Measurements from ENCODE around the gene LIPC. TPM values are rescaled to one million over a fixed set of nuclear protein-coding genes. Genes with fewer than 3 reads are reported as not detected.

Gene LIPC
- total RNA-seq, 1 experiment from 2014 or later, result not detected

DNA sequence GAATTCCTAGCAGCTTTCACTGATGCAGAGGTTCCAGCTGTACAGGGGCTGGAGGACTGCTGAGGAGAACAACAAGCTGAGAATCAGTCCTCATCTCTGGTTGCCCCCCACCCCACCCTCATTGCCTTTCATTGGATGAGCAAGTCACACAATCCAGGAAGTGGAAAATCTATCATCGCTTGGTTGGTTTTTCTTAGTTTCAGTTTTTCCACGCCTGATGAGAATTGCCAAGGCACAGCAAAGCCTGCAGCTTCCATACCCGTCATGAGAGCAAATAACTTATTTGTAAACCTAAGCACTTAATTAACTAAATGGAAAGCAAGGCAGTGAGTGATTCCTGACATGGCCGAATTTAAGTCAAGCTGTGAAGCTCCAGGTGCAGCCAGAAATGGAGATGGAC lies 21.4 kb upstream of the LIPC start:
- H2AFZ ChIP-seq (ENCODE audit: low read depth, low read length, poor library complexity, severe bottlenecking), result no peak overlapping the region
- ChIA-PET RAD21 (ENCODE audit: low non-redundant PET in 1 of 2, low total read pairs in 2 of 2, uncharacterized antibody in 2 of 2, unreplicated experiment in 2 of 2) (no interaction called here), CTCF (no interaction called here), POLR2A (no interaction called here)
- H3K4me3 ChIP-seq (replicated peaks in 1 of 2; ENCODE audit: low read depth in 1 of 2, low read length in 2 of 2), result no peak overlapping the region
- no peaks in the 10 kb centered on the region for H3K4me1 ChIP-seq (ENCODE audit: control insufficient read depth in 1 of 2, insufficient read depth in 2 of 2, low read length in 2 of 2)
- TF ChIP-seq ZNF274 (IDR thresholded peaks at IDR 0.05; ENCODE audit: low read depth, low read length), result no peak
- TF ChIP-seq, protein P1, sequence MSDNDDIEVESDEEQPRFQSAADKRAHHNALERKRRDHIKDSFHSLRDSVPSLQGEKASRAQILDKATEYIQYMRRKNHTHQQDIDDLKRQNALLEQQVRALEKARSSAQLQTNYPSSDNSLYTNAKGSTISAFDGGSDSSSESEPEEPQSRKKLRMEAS (IDR thresholded peaks at IDR 0.05), result no peak
- no peak for TF ChIP-seq EZH2 (IDR thresholded peaks at IDR 0.05)
- intact Hi-C loops (cut with micrococcal nuclease), result no loop called here
- no peaks in the 10 kb centered on the region for H3K9me3 ChIP-seq (ENCODE audit: control insufficient read depth in 1 of 2, insufficient read depth in 1 of 2, low read depth in 1 of 2, low read length in 2 of 2)
- H3K27me3 ChIP-seq (ENCODE audit: insufficient read depth, low read length), result no peaks in the 10 kb centered on the region
- no peaks in the 10 kb centered on the region for H3K79me2 ChIP-seq (ENCODE audit: insufficient read depth, low read length)
- no peak for DNase-seq (ENCODE audit: low read depth, low spot score)
- H3K9me2 ChIP-seq (ENCODE audit: insufficient read depth), result no peaks in the 10 kb centered on the region
- no peak overlapping the region for H3K4me2 ChIP-seq (ENCODE audit: low read length)
- BruUV-seq (replicated peaks), result no TSS peak
- no peaks in the 10 kb centered on the region for H3K36me3 ChIP-seq (ENCODE audit: control insufficient read depth in 1 of 2, insufficient read depth in 2 of 2, low read length in 2 of 2)
- ATAC-seq, result no peak
- H3K27ac ChIP-seq (ENCODE audit: low read depth, low read length), result no peak overlapping the region
- no peaks in the 10 kb centered on the region for H4K20me1 ChIP-seq (ENCODE audit: insufficient read depth)
- H3K9ac ChIP-seq (ENCODE audit: low read length), result no peak overlapping the region

DNA sequence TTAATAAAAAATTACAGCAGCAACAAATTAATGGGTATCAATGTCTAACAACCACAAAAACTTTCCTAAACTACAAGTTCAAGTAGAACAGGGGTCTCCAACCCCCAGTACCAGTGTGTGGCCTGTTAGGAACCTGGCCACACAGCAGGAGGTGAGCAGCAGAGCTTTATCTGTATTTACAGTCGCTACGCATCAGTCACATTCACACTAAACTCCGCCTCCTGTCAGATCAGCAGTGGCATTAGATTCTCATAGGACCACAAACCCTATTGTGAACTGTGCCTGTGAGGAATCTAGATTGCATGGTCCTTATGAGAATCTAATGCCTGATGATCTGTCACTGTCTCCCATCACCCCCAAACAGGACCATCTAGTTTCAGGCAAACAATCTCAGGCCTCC lies 18.5 kb upstream of the LIPC start:
- TF ChIP-seq SP1 (IDR thresholded peaks at IDR 0.05; ENCODE audit: low read depth) (no peak), POLR2AphosphoS5 (IDR thresholded peaks at IDR 0.05; ENCODE audit: low read depth, low read length) (no peak), CBX3 (IDR thresholded peaks at IDR 0.05; ENCODE audit: low read depth) (no peak), ELF1 (IDR thresholded peaks at IDR 0.05; ENCODE audit: borderline replicate concordance, low read depth) (no peak), FOSL1 (IDR thresholded peaks at IDR 0.05; ENCODE audit: low read depth) (no peak), ZFX (IDR thresholded peaks at IDR 0.05) (no peak)

More for the DNA sequence above, 18.5 kb upstream of the LIPC start:
- Histone ChIP-seq H3K4me2 (ENCODE audit: low read length) (no peak overlapping the region), H3K9me2 (ENCODE audit: insufficient read depth) (no peaks in the 10 kb centered on the region), H2AFZ (ENCODE audit: low read depth, low read length, poor library complexity, severe bottlenecking) (no peak overlapping the region), H3K4me3 (replicated peaks in 1 of 2; ENCODE audit: low read depth in 1 of 2, low read length in 2 of 2) (no peak overlapping the region), H3K27ac (ENCODE audit: low read depth, low read length) (no peak overlapping the region), H3K27me3 (ENCODE audit: insufficient read depth, low read length) (no peaks in the 10 kb centered on the region), H3K4me1 (ENCODE audit: control insufficient read depth in 1 of 2, insufficient read depth in 2 of 2, low read length in 2 of 2) (no peaks in the 10 kb centered on the region), H3K9me3 (ENCODE audit: control insufficient read depth in 1 of 2, insufficient read depth in 1 of 2, low read depth in 1 of 2, low read length in 2 of 2) (no peaks in the 10 kb centered on the region), H3K9ac (ENCODE audit: low read length) (no peak overlapping the region), H3K36me3 (ENCODE audit: control insufficient read depth in 1 of 2, insufficient read depth in 2 of 2, low read length in 2 of 2) (no peaks in the 10 kb centered on the region), H4K20me1 (ENCODE audit: insufficient read depth) (no peaks in the 10 kb centered on the region), H3K79me2 (ENCODE audit: insufficient read depth, low read length) (no peaks in the 10 kb centered on the region)
- ChIA-PET POLR2A (no interaction called here), CTCF (no interaction called here), RAD21 (ENCODE audit: low non-redundant PET in 1 of 2, low total read pairs in 2 of 2, uncharacterized antibody in 2 of 2, unreplicated experiment in 2 of 2) (no interaction called here)
- BruUV-seq (replicated peaks), result no TSS peak
- intact Hi-C loops (cut with micrococcal nuclease), result no loop called here
- DNase-seq (ENCODE audit: low read depth, low spot score) (no peak), ATAC-seq (no peak)
